ENCODE data around the gene BET1L. TPM values are rescaled to one million over a fixed set of nuclear protein-coding genes. Genes with fewer than 3 reads are reported as not detected.
"Not testable (repeated sequence)": the region's sequence is repeated elsewhere in the genome, so short reads cannot be mapped to it uniquely, and the experiment has no call there.

BET1L gene
- total RNA-seq, 1 donor from 2014 or later: 42.0 TPM

GRCh38 chr11:223884-224283 is 16.7 kb upstream of the BET1L start:
- Mint-ChIP-seq H3K4me1 (ENCODE audit: low read depth) (peaks cover 9% of the 10 kb centered on the region), H3K27ac (no peak overlapping the region), H3K4me3 (no peak overlapping the region), H3K36me3 (ENCODE audit: low read depth) (peaks cover 6% of the 10 kb centered on the region), H3K9me3 (no peaks in the 10 kb centered on the region), H3K27me3 (ENCODE audit: insufficient read depth) (no peaks in the 10 kb centered on the region)
- intact Hi-C loops (cut with micrococcal nuclease): no loop called here
- no peak for DNase-seq (ENCODE audit: low spot score)

- intact Hi-C loops (cut with micrococcal nuclease): no loop called here
- no peak for DNase-seq (ENCODE audit: low spot score)
- Mint-ChIP-seq H3K4me3 (no peak overlapping the region), H3K4me1 (ENCODE audit: low read depth) (peaks cover 9% of the 10 kb centered on the region), H3K36me3 (ENCODE audit: low read depth) (peaks cover 6% of the 10 kb centered on the region), H3K27ac (no peak overlapping the region), H3K9me3 (no peaks in the 10 kb centered on the region), H3K27me3 (ENCODE audit: insufficient read depth) (no peaks in the 10 kb centered on the region)
These were observed 16.0 kb upstream of the BET1L start for GRCh38 chr11:223026-223789.

- Mint-ChIP-seq H3K36me3 (ENCODE audit: low read depth) (peaks cover 6% of the 10 kb centered on the region), H3K4me3 (no peak overlapping the region), H3K27ac (no peak overlapping the region), H3K27me3 (ENCODE audit: insufficient read depth) (no peaks in the 10 kb centered on the region), H3K4me1 (ENCODE audit: low read depth) (peaks cover 9% of the 10 kb centered on the region), H3K9me3 (no peaks in the 10 kb centered on the region)
- no peak for DNase-seq (ENCODE audit: low spot score)
- intact Hi-C loops (cut with micrococcal nuclease): no loop called here
These were observed 15.0 kb upstream of the BET1L start for GRCh38 chr11:221998-222789.

- intact Hi-C loops (cut with micrococcal nuclease): no loop called here
- H3K27ac Mint-ChIP-seq: no peak overlapping the region
- no peaks in the 10 kb centered on the region for H3K27me3 Mint-ChIP-seq (ENCODE audit: insufficient read depth)
- H3K36me3 Mint-ChIP-seq (ENCODE audit: low read depth): peaks cover 6% of the 10 kb centered on the region
- H3K4me3 Mint-ChIP-seq: no peak overlapping the region
- H3K9me3 Mint-ChIP-seq: no peaks in the 10 kb centered on the region
- DNase-seq (ENCODE audit: low spot score): no peak
- H3K4me1 Mint-ChIP-seq (ENCODE audit: low read depth): peaks cover 9% of the 10 kb centered on the region
These were observed 14.3 kb upstream of the BET1L start for GRCh38 chr11:221539-221938.

GRCh38 chr11:220641-221215 is 13.5 kb upstream of the BET1L start:
- H3K9me3 Mint-ChIP-seq; H3K27me3 Mint-ChIP-seq (ENCODE audit: insufficient read depth); H3K27ac Mint-ChIP-seq; H3K4me1 Mint-ChIP-seq (ENCODE audit: low read depth); H3K4me3 Mint-ChIP-seq; H3K36me3 Mint-ChIP-seq (ENCODE audit: low read depth); intact Hi-C loops (cut with micrococcal nuclease); DNase-seq (ENCODE audit: low spot score): not testable (repeated sequence)

GRCh38 chr11:218815-219593 is 11.8 kb upstream of the BET1L start:
- intact Hi-C loops (cut with micrococcal nuclease): no loop called here
- Mint-ChIP-seq H3K27ac (no peak overlapping the region), H3K9me3 (no peaks in the 10 kb centered on the region), H3K4me3 (no peak overlapping the region), H3K36me3 (ENCODE audit: low read depth) (peaks cover 11% of the 10 kb centered on the region), H3K4me1 (ENCODE audit: low read depth) (no peaks in the 10 kb centered on the region), H3K27me3 (ENCODE audit: insufficient read depth) (no peaks in the 10 kb centered on the region)
- DNase-seq (ENCODE audit: low spot score): no peak

- peaks cover 15% of the 10 kb centered on the region for H3K36me3 Mint-ChIP-seq (ENCODE audit: low read depth)
- H3K4me3 Mint-ChIP-seq: no peak overlapping the region
- DNase-seq (ENCODE audit: low spot score): no peak
- H3K4me1 Mint-ChIP-seq (ENCODE audit: low read depth): no peaks in the 10 kb centered on the region
- no peaks in the 10 kb centered on the region for H3K9me3 Mint-ChIP-seq
- H3K27ac Mint-ChIP-seq: no peak overlapping the region
- no peaks in the 10 kb centered on the region for H3K27me3 Mint-ChIP-seq (ENCODE audit: insufficient read depth)
- intact Hi-C loops (cut with micrococcal nuclease): no loop called here
These were observed 10.5 kb upstream of the BET1L start for GRCh38 chr11:217704-218103.

GRCh38 chr11:216081-216974 is 9.1 kb upstream of the BET1L start:
- intact Hi-C loops (cut with micrococcal nuclease): no loop called here
- peaks cover 24% of the 10 kb centered on the region for H3K36me3 Mint-ChIP-seq (ENCODE audit: low read depth)

GRCh38 chr11:215581-216037 is 8.4 kb upstream of the BET1L start:
- Mint-ChIP-seq H3K27me3 (ENCODE audit: insufficient read depth) (no peaks in the 10 kb centered on the region), H3K9me3 (no peaks in the 10 kb centered on the region), H3K4me3 (no peak overlapping the region), H3K27ac (no peak overlapping the region), H3K36me3 (ENCODE audit: low read depth) (peaks cover 26% of the 10 kb centered on the region), H3K4me1 (ENCODE audit: low read depth) (peaks cover 5% of the 10 kb centered on the region)
- DNase-seq (ENCODE audit: low spot score): no peak
- intact Hi-C loops (cut with micrococcal nuclease): no loop called here

More at GRCh38 chr11:216081-216974, 9.1 kb upstream of the BET1L start:
- Mint-ChIP-seq H3K4me3 (no peak overlapping the region), H3K27me3 (ENCODE audit: insufficient read depth) (no peaks in the 10 kb centered on the region), H3K9me3 (no peaks in the 10 kb centered on the region), H3K4me1 (ENCODE audit: low read depth) (peaks cover 4% of the 10 kb centered on the region), H3K27ac (peak overlapping the region; percentile 23)
- no peak for DNase-seq (ENCODE audit: low spot score)

GRCh38 chr11:214083-214482 is 6.9 kb upstream of the BET1L start:
- Mint-ChIP-seq H3K27me3 (ENCODE audit: insufficient read depth) (no peaks in the 10 kb centered on the region), H3K4me3 (no peak overlapping the region), H3K4me1 (ENCODE audit: low read depth) (peaks cover 16% of the 10 kb centered on the region), H3K36me3 (ENCODE audit: low read depth) (peaks cover 32% of the 10 kb centered on the region), H3K27ac (no peak overlapping the region), H3K9me3 (no peaks in the 10 kb centered on the region)
- intact Hi-C loops (cut with micrococcal nuclease): no loop called here
- DNase-seq (ENCODE audit: low spot score): no peak

- intact Hi-C loops (cut with micrococcal nuclease): no loop called here
- no peak for DNase-seq (ENCODE audit: low spot score)
- Mint-ChIP-seq H3K27ac (no peak overlapping the region), H3K4me1 (ENCODE audit: low read depth) (peaks cover 16% of the 10 kb centered on the region), H3K27me3 (ENCODE audit: insufficient read depth) (no peaks in the 10 kb centered on the region), H3K4me3 (no peak overlapping the region), H3K36me3 (ENCODE audit: low read depth) (peaks cover 31% of the 10 kb centered on the region), H3K9me3 (no peaks in the 10 kb centered on the region)
These were observed 5.9 kb upstream of the BET1L start for GRCh38 chr11:213111-213510.
